ENCODE data around the gene SNRPB2. TPM values are rescaled to one million over a fixed set of nuclear protein-coding genes. Genes with fewer than 3 reads are reported as not detected.

Gene SNRPB2
- total and polyA plus RNA-seq, 7 experiments from 2014 or later, result 25.2 to 97.0 (median 40.0) TPM

GRCh38 chr20:16693278-16693677 lies 36.5 kb upstream of the SNRPB2 start:
- Histone ChIP-seq H3K36me3 (ENCODE audit: control insufficient read depth in 2 of 3, insufficient read depth in 3 of 3, low read length in 3 of 3) (no peaks in the 10 kb centered on the region), H3K9me3 (ENCODE audit: control insufficient read depth in 2 of 3, low read length in 3 of 3) (no peaks in the 10 kb centered on the region), H3K27ac (ENCODE audit: low read depth, low read length) (no peak overlapping the region), H3K4me3 (ENCODE audit: low read length) (no peak overlapping the region), H3K27me3 (ENCODE audit: control insufficient read depth in 2 of 2, insufficient read depth in 2 of 2, low read length in 2 of 2) (no peaks in the 10 kb centered on the region), H3K4me1 (ENCODE audit: control insufficient read depth in 2 of 2, insufficient read depth in 2 of 2, low read length in 2 of 2) (peaks cover 0 to 3% of the 10 kb centered on the region in 2 donors)
- peaks cover 0 to 2% (median 0%) of the 10 kb centered on the region in 5 donors for H3K36me3 Mint-ChIP-seq
- POLR2A ChIA-PET, result no interaction called here
- H3K4me3 Mint-ChIP-seq, result no peak overlapping the region
- no peak for DNase-seq
- H3K4me1 Mint-ChIP-seq, result peaks cover 0 to 15% (median 10%) of the 10 kb centered on the region in 7 donors
- intact Hi-C loops (cut with micrococcal nuclease), result no loop called here
- H3K27me3 Mint-ChIP-seq, result peaks cover 3 to 18% (median 11%) of the 10 kb centered on the region in 5 donors
- no peak overlapping the region for H3K27ac Mint-ChIP-seq
- CTCF ChIA-PET, result no interaction called here
- no peaks in the 10 kb centered on the region for H3K9me3 Mint-ChIP-seq
- no peak for ATAC-seq

DNA sequence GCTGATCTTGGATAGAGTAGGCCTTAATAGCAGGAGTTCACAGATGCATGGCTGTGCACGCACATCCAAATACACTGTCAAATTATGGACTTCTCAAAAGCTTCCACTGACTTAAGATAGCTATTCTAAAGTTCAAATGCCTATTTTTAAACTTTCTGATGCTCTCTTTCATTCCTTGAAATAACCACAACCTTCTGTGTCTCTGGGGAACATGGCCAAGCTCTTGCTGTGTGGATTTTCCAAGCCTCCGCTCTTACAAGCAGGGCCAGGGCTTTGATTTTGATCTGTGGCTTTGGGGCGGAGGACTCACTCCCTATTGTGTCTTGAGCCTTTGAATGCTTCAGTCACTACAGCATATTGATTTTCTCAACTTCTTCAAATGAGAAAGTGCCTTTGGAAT lies 35.7 kb upstream of the SNRPB2 start:
- intact Hi-C loops (cut with micrococcal nuclease), result no loop called here
- ATAC-seq (no peak), DNase-seq (no peak)
- H3K4me1 Mint-ChIP-seq, result peaks cover 0 to 15% (median 10%) of the 10 kb centered on the region in 7 donors
- ChIA-PET CTCF (no interaction called here), POLR2A (no interaction called here)
- no peaks in the 10 kb centered on the region for H3K27me3 ChIP-seq (ENCODE audit: control insufficient read depth in 2 of 2, insufficient read depth in 2 of 2, low read length in 2 of 2)
- H3K4me3 ChIP-seq (ENCODE audit: low read length), result no peak overlapping the region
- H3K27ac ChIP-seq (ENCODE audit: low read depth, low read length), result no peak overlapping the region
- peaks cover 2 to 15% (median 8%) of the 10 kb centered on the region in 5 donors for H3K27me3 Mint-ChIP-seq
- peaks cover 0 to 3% of the 10 kb centered on the region in 2 donors for H3K4me1 ChIP-seq (ENCODE audit: control insufficient read depth in 2 of 2, insufficient read depth in 2 of 2, low read length in 2 of 2)
- H3K27ac Mint-ChIP-seq, result no peak overlapping the region
- H3K9me3 ChIP-seq (ENCODE audit: control insufficient read depth in 2 of 3, low read length in 3 of 3), result no peaks in the 10 kb centered on the region
- no peaks in the 10 kb centered on the region for H3K36me3 Mint-ChIP-seq
- no peak overlapping the region for H3K4me3 Mint-ChIP-seq
- H3K36me3 ChIP-seq (ENCODE audit: control insufficient read depth in 2 of 3, insufficient read depth in 3 of 3, low read length in 3 of 3), result no peaks in the 10 kb centered on the region
- no peaks in the 10 kb centered on the region for H3K9me3 Mint-ChIP-seq

DNA sequence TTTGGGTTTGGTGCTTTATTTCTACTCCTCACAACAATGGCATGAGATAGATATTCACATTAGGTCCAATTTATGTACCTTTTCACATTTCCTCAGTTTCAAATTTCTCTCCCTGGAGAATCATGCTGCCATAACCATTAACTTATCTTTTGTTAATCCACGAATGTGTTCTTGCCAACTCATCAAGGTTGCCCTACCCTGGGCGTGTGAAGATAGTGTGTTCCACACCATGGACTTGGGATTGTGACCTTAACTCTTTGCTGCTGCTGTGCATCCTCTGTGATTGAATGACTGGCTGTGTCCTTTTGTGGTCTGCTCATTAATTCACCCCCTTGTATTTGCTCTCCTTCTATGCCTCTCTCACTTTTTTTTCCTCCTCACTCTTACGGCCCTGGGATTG lies 34.2 kb upstream of the SNRPB2 start:
- Histone ChIP-seq H3K27ac (ENCODE audit: low read depth, low read length) (no peak overlapping the region), H3K9me3 (ENCODE audit: control insufficient read depth in 2 of 3, low read length in 3 of 3) (no peaks in the 10 kb centered on the region), H3K36me3 (ENCODE audit: control insufficient read depth in 2 of 3, insufficient read depth in 3 of 3, low read length in 3 of 3) (no peaks in the 10 kb centered on the region), H3K4me3 (ENCODE audit: low read length) (no peak overlapping the region), H3K4me1 (ENCODE audit: control insufficient read depth in 2 of 2, insufficient read depth in 2 of 2, low read length in 2 of 2) (peaks cover 0 to 3% of the 10 kb centered on the region in 2 donors), H3K27me3 (ENCODE audit: control insufficient read depth in 2 of 2, insufficient read depth in 2 of 2, low read length in 2 of 2) (no peaks in the 10 kb centered on the region)
- Mint-ChIP-seq H3K4me3 (no peak overlapping the region), H3K9me3 (no peaks in the 10 kb centered on the region), H3K27me3 (peaks cover 3 to 10% (median 5%) of the 10 kb centered on the region in 5 donors), H3K36me3 (no peaks in the 10 kb centered on the region), H3K27ac (no peak overlapping the region), H3K4me1 (peaks cover 0 to 15% (median 10%) of the 10 kb centered on the region in 7 donors)
- ChIA-PET POLR2A (no interaction called here), CTCF (interaction anchor here (0.6 kb wide), 1 partner anchor 118 kb away, joined by 3 read pairs; no protein-coding TSS in a partner anchor)
- DNase-seq (no peak), ATAC-seq (no peak)
- intact Hi-C loops (cut with micrococcal nuclease), result no loop called here

GRCh38 chr20:16699293-16699692 lies 30.5 kb upstream of the SNRPB2 start:
- no peaks in the 10 kb centered on the region for H3K27me3 ChIP-seq (ENCODE audit: control insufficient read depth in 2 of 2, insufficient read depth in 2 of 2, low read length in 2 of 2)
- no peaks in the 10 kb centered on the region for H3K9me3 ChIP-seq (ENCODE audit: control insufficient read depth in 2 of 3, low read length in 3 of 3)
- no peaks in the 10 kb centered on the region for H3K36me3 Mint-ChIP-seq
- ChIA-PET POLR2A (no interaction called here), CTCF (no interaction called here)
- no peaks in the 10 kb centered on the region for H3K9me3 Mint-ChIP-seq
- H3K4me3 Mint-ChIP-seq, result no peak overlapping the region
- ATAC-seq, result no peak
- H3K4me1 Mint-ChIP-seq, result peaks cover 0 to 4% (median 0%) of the 10 kb centered on the region in 7 donors
- H3K27ac Mint-ChIP-seq, result no peak overlapping the region
- peak in 1 of 9 donors; percentile 1 for DNase-seq
- no peak overlapping the region for H3K4me3 ChIP-seq (ENCODE audit: low read length)
- H3K36me3 ChIP-seq (ENCODE audit: control insufficient read depth in 2 of 3, insufficient read depth in 3 of 3, low read length in 3 of 3), result no peaks in the 10 kb centered on the region
- no peak overlapping the region for H3K27ac ChIP-seq (ENCODE audit: low read depth, low read length)
- H3K27me3 Mint-ChIP-seq, result peaks cover 3 to 17% (median 5%) of the 10 kb centered on the region in 5 donors
- intact Hi-C loops (cut with micrococcal nuclease), result no loop called here
- no peaks in the 10 kb centered on the region for H3K4me1 ChIP-seq (ENCODE audit: control insufficient read depth in 2 of 2, insufficient read depth in 2 of 2, low read length in 2 of 2)

DNA sequence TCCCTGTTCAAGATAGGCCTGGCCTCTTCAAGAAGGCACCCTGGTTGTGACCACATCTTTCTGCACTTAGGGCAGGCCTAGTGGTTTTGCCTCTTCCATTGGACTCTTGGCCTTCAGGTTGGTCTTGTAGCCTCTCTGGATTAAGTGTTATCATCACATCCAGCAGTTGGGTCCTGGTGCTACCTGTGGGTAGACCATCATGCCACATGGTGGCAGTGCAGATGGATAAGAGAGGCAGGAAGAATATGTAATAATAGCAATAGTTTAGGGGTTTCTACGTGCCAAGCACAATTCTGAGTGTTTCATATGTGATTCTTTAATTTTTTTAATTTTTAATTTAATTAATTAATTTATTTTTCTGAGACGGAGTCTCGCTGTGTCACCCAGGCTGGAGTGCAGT lies 28.5 kb upstream of the SNRPB2 start:
- ATAC-seq (peak; percentile 54), DNase-seq (peak in 6 of 9 donors; percentile 15 to 36 (median 28))
- Mint-ChIP-seq H3K36me3 (peaks cover 0 to 6% (median 0%) of the 10 kb centered on the region in 5 donors), H3K4me1 (peaks cover 0 to 7% (median under 1%) of the 10 kb centered on the region in 7 donors), H3K9me3 (peaks cover 0 to 5% (median 0%) of the 10 kb centered on the region in 11 donors), H3K27me3 (peaks cover 0 to 18% (median 10%) of the 10 kb centered on the region in 5 donors), H3K27ac (no peak overlapping the region), H3K4me3 (no peak overlapping the region)
- no peaks in the 10 kb centered on the region for H3K27me3 ChIP-seq (ENCODE audit: control insufficient read depth in 2 of 2, insufficient read depth in 2 of 2, low read length in 2 of 2)
- H3K27ac ChIP-seq (ENCODE audit: low read depth, low read length), result no peak overlapping the region
- POLR2A ChIA-PET, result no interaction called here
- intact Hi-C loops (cut with micrococcal nuclease), result loop anchor here (1.0 kb wide), 2 partner anchors 60 to 120 kb away; no protein-coding TSS in a partner anchor
- no peak overlapping the region for H3K4me3 ChIP-seq (ENCODE audit: low read length)
- no peaks in the 10 kb centered on the region for H3K4me1 ChIP-seq (ENCODE audit: control insufficient read depth in 2 of 2, insufficient read depth in 2 of 2, low read length in 2 of 2)
- no peaks in the 10 kb centered on the region for H3K36me3 ChIP-seq (ENCODE audit: control insufficient read depth in 2 of 3, insufficient read depth in 3 of 3, low read length in 3 of 3)
- H3K9me3 ChIP-seq (ENCODE audit: control insufficient read depth in 2 of 3, low read length in 3 of 3), result no peaks in the 10 kb centered on the region
- CTCF ChIA-PET, result no interaction called here

DNA sequence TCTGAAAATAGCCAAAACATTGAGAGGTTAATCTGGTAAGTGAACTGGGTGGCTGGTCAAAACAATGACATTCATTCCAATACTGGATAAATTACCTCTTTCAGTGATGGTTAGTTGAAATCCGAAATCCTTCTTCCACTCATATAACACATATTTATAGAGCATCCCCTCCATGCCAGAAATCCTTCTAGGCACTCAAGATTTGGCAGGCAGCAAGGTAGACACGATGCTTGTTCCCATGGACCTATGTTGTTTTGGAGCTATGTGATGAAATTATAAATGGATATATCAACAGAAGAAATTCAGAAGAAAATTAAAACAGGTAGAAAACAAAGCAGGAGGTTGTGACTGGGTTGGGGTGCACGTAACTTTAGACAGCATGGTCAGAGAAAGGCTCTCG lies 26.3 kb upstream of the SNRPB2 start:
- Mint-ChIP-seq H3K27ac (no peak overlapping the region), H3K27me3 (peaks cover 0 to 22% (median 10%) of the 10 kb centered on the region in 5 donors), H3K9me3 (peaks cover 0 to 11% (median 0%) of the 10 kb centered on the region in 11 donors), H3K36me3 (peaks cover 0 to 16% (median 0%) of the 10 kb centered on the region in 5 donors), H3K4me3 (no peak overlapping the region), H3K4me1 (peaks cover 7 to 29% (median 22%) of the 10 kb centered on the region in 7 donors)
- intact Hi-C loops (cut with micrococcal nuclease), result no loop called here
- no peak overlapping the region for H3K4me3 ChIP-seq (ENCODE audit: low read length)
- H3K27ac ChIP-seq (ENCODE audit: low read depth, low read length), result no peak overlapping the region
- ChIA-PET CTCF (no interaction called here), POLR2A (no interaction called here)
- no peaks in the 10 kb centered on the region for H3K36me3 ChIP-seq (ENCODE audit: control insufficient read depth in 2 of 3, insufficient read depth in 3 of 3, low read length in 3 of 3)
- ATAC-seq (no peak), DNase-seq (no peak)
- H3K9me3 ChIP-seq (ENCODE audit: control insufficient read depth in 2 of 3, low read length in 3 of 3), result no peaks in the 10 kb centered on the region
- peaks cover 4 to 13% of the 10 kb centered on the region in 2 donors for H3K4me1 ChIP-seq (ENCODE audit: control insufficient read depth in 2 of 2, insufficient read depth in 2 of 2, low read length in 2 of 2)
- H3K27me3 ChIP-seq (ENCODE audit: control insufficient read depth in 2 of 2, insufficient read depth in 2 of 2, low read length in 2 of 2), result no peaks in the 10 kb centered on the region

- DNase-seq (no peak), ATAC-seq (no peak)
- Histone ChIP-seq H3K4me3 (ENCODE audit: low read length) (no peak overlapping the region), H3K27ac (ENCODE audit: low read depth, low read length) (no peak overlapping the region), H3K27me3 (ENCODE audit: control insufficient read depth in 2 of 2, insufficient read depth in 2 of 2, low read length in 2 of 2) (no peaks in the 10 kb centered on the region), H3K36me3 (ENCODE audit: control insufficient read depth in 2 of 3, insufficient read depth in 3 of 3, low read length in 3 of 3) (no peaks in the 10 kb centered on the region), H3K9me3 (ENCODE audit: control insufficient read depth in 2 of 3, low read length in 3 of 3) (no peaks in the 10 kb centered on the region), H3K4me1 (ENCODE audit: control insufficient read depth in 2 of 2, insufficient read depth in 2 of 2, low read length in 2 of 2) (peaks cover 17 to 27% of the 10 kb centered on the region in 2 donors)
- peaks cover 0 to 35% (median 9%) of the 10 kb centered on the region in 5 donors for H3K27me3 Mint-ChIP-seq
- intact Hi-C loops (cut with micrococcal nuclease), result loop anchor here in 1 of 2 donors (5.0 kb wide), 1 partner anchor 35 kb away; no protein-coding TSS in a partner anchor
- H3K4me3 Mint-ChIP-seq, result peak overlapping the region in 6 of 10 donors; percentile 1 to 67 (median 41)
- peaks cover 0 to 21% (median 0%) of the 10 kb centered on the region in 5 donors for H3K36me3 Mint-ChIP-seq
- ChIA-PET POLR2A (interaction anchor here (2.5 kb wide), 1 partner anchor 21 kb away, joined by 13 read pairs; the partner anchor contains the start of gene SNRPB2), CTCF (no interaction called here)
- H3K9me3 Mint-ChIP-seq, result peaks cover 0 to 17% (median 0%) of the 10 kb centered on the region in 11 donors
- peaks cover 26 to 52% (median 42%) of the 10 kb centered on the region in 7 donors for H3K4me1 Mint-ChIP-seq
- H3K27ac Mint-ChIP-seq, result peak overlapping the region in 2 of 9 donors; percentile 5 to 54
These were observed 22.2 kb upstream of the SNRPB2 start for GRCh38 chr20:16707674-16708073.

All from naive thymus-derived CD4-positive, alpha-beta T cell (primary cell).